K562 (cell line): Measurements from ENCODE around the gene USP44. TPM values are rescaled to one million over a fixed set of nuclear protein-coding genes. Genes with fewer than 3 reads are reported as not detected.

Experiments used
- ATAC-seq: fragments of 200-7000 bp; cut with Tn5 transposase; 3 replicates; pipeline ENCODE4 v1.9.1; 2020; ENCODE audit warnings: moderate library complexity
- BruUV-seq: library from RNA; stranded (reverse); fragments of 400-500 nt; replicated peaks from 2 replicates; lab custom pipeline; 2021; lab: Mats Ljungman, UMichigan
- CTCF ChIA-PET: fragments of 300-600 bp; formaldehyde crosslinking; extraction: SDS; loops from one replicate; lab custom pipeline; 2021; ENCODE audit warnings: low intra/inter-chr PET ratio; lab: Yijun Ruan, JAX
- POLR2A ChIA-PET: fragments of 300-600, 350-650 bp; sonication (Branson Sonifier 250); formaldehyde crosslinking; extraction: SDS; loops from one replicate; lab custom pipeline; 2021; ENCODE audit warnings: antibody characterized with exemption, inconsistent platforms; lab: Yijun Ruan, JAX
- DNase-seq, 4 experiments: peaks; one replicate each; pipeline versions ENCODE4 v3.0.0 to v3.0.0-alpha.2; 2011 to 2018; ENCODE audit warnings: low spot score in 3 of 4, mixed read lengths in 3 of 4; ENCODE audit errors: extremely low read depth in 1 of 4
- FAIRE-seq: peaks from 2 replicates; lab custom pipeline; 2011; peaks lifted over from hg19 to GRCh38; lab: Jason Lieb, UNC
- H2AFZ ChIP-seq: 2 replicates; pipeline ENCODE4 v1.6.0; 2011; ENCODE audit warnings: low read depth, low read length, control low read depth, inconsistent platforms
- H3K27ac ChIP-seq: fragments of 200-600 bp; 3 replicates; pipeline ENCODE4 v1.8.0; 2011; ENCODE audit warnings: low read depth, mild to moderate bottlenecking, control low read depth, inconsistent platforms, low read length, moderate library complexity, mixed read lengths; ENCODE audit errors: extremely low read depth
- H3K27me3 ChIP-seq, 2 experiments: fragments of 300-600 bp in 1 of 2; 2 replicates in 1 of 2; 3 replicates in 1 of 2; pipeline versions ENCODE4 v1.6.0 to v1.8.0; 2011; ENCODE audit warnings: inconsistent platforms in 2 of 2, low read length in 2 of 2, mild to moderate bottlenecking in 1 of 2, mixed read lengths in 1 of 2, moderate library complexity in 1 of 2; ENCODE audit not compliant: control insufficient read depth in 2 of 2, insufficient read depth in 2 of 2
- H3K36me3 ChIP-seq: fragments of 300-600 bp; 3 replicates; pipeline ENCODE4 v1.8.0; 2011; ENCODE audit warnings: mild to moderate bottlenecking, low read length, inconsistent platforms; ENCODE audit not compliant: control insufficient read depth, insufficient read depth
- H3K4me1 ChIP-seq, 2 experiments: fragments of 200-600 bp in 1 of 2; replicated peaks in 1 of 2; 2 replicates in 1 of 2; 3 replicates in 1 of 2; pipeline versions ENCODE4 v1.5.1 to v1.8.0; 2011; ENCODE audit warnings: inconsistent platforms in 2 of 2, low read length in 2 of 2, mild to moderate bottlenecking in 1 of 2, mixed read lengths in 1 of 2, moderate library complexity in 1 of 2; ENCODE audit not compliant: control insufficient read depth in 2 of 2, insufficient read depth in 2 of 2
- H3K4me2 ChIP-seq: 2 replicates; pipeline ENCODE4 v1.6.1; 2011; ENCODE audit warnings: low read length, control low read depth, inconsistent platforms, mixed read lengths; ENCODE audit not compliant: insufficient read depth
- H3K4me3 ChIP-seq: fragments of 200-600 bp; sonication (generic), shearing (Covaris generic); 2 replicates; pipeline ENCODE4 v1.5.1; 2016; ENCODE audit warnings: control low read depth, inconsistent platforms
- H3K79me2 ChIP-seq: fragments of 200-600 bp; 3 replicates; pipeline ENCODE4 v1.8.0; 2011; ENCODE audit warnings: low read length, inconsistent platforms; ENCODE audit not compliant: control insufficient read depth, insufficient read depth
- H3K9ac ChIP-seq, 2 experiments: 2 replicates each; pipeline versions ENCODE4 v1.6.0 to v1.6.1; 2011; ENCODE audit warnings: low read depth in 2 of 2, low read length in 2 of 2, control low read depth in 1 of 2, inconsistent platforms in 1 of 2, mild to moderate bottlenecking in 1 of 2, mixed read lengths in 1 of 2; ENCODE audit not compliant: insufficient read depth in 1 of 2
- H3K9me1 ChIP-seq: one replicate; pipeline ENCODE4 v1.6.0; 2011; ENCODE audit warnings: inconsistent platforms, mild to moderate bottlenecking, low read length, moderate library complexity; ENCODE audit not compliant: control insufficient read depth, insufficient read depth
- H3K9me3 ChIP-seq: replicated peaks from 2 replicates; pipeline ENCODE4 v1.5.1; 2011; ENCODE audit warnings: low read depth, low read length, inconsistent platforms; ENCODE audit not compliant: control insufficient read depth, insufficient read depth
- H4K20me1 ChIP-seq: replicated peaks from 2 replicates; pipeline ENCODE4 v1.6.1; 2011; ENCODE audit warnings: low read length, inconsistent platforms, mixed read lengths; ENCODE audit not compliant: control insufficient read depth, insufficient read depth
- ARID2 ChIP-seq: fragments of 450-650 bp; IDR thresholded peaks from 2 replicates; pipeline ENCODE4 v1.6.1; 2017; ENCODE audit warnings: antibody characterized with exemption, mild to moderate bottlenecking
- BCOR ChIP-seq: fragments of 450-650 bp; IDR thresholded peaks from 2 replicates; pipeline ENCODE4 v1.6.1; 2016
- CBFA2T2 ChIP-seq: fragments of 450-650 bp; conservative IDR thresholded peaks from 2 replicates; pipeline ENCODE4 v1.6.1; 2017; ENCODE audit warnings: mild to moderate bottlenecking
- ID3 ChIP-seq, 2 experiments: fragments of 250-450 bp in 1 of 2; fragments of 450-650 bp in 1 of 2; sonication (Bioruptor Pico) in 1 of 2; IDR thresholded peaks; 2 replicates each; pipeline versions ENCODE4 v1.6.1 to v1.8.0; 2016 to 2021; ENCODE audit warnings: mild to moderate bottlenecking in 2 of 2, moderate library complexity in 2 of 2, missing compliant biosample characterization in 1 of 2, missing genetic modification characterization in 1 of 2
- JUN ChIP-seq, 2 experiments: sonication (generic) in 1 of 2; formaldehyde crosslinking in 1 of 2; IDR thresholded peaks; 2 replicates each; pipeline versions ENCODE4 v1.6.1 to v1.8.0; 2012 to 2022; ENCODE audit warnings: borderline replicate concordance in 2 of 2, mild to moderate bottlenecking in 2 of 2, improper control_type of control experiment in 1 of 2, low read depth in 1 of 2, low read length in 1 of 2, missing genetic modification reagents in 1 of 2
- POLR3G ChIP-seq: IDR thresholded peaks from 2 replicates; pipeline ENCODE4 v1.6.1; 2011; ENCODE audit not compliant: insufficient read length, insufficient replicate concordance; ENCODE audit errors: extremely low read depth
- RUNX1 ChIP-seq: sonication (generic); IDR thresholded peaks from 2 replicates; pipeline ENCODE4 v1.6.1; 2016; ENCODE audit warnings: antibody characterized with exemption, low read depth
- SNRNP70 ChIP-seq: fragments of 200-400 bp; formaldehyde crosslinking; optimal IDR thresholded peaks from 2 replicates; pipeline ENCODE3; 2017; ENCODE audit warnings: low read depth, low read length
- U2AF2 ChIP-seq: fragments of 200-400 bp; formaldehyde crosslinking; optimal IDR thresholded peaks from 2 replicates; pipeline ENCODE3; 2017; ENCODE audit warnings: low read depth, mild to moderate bottlenecking, low read length
- WGBS: fragments of 100-300 bp; shearing (Covaris generic); methylation state at CpG from one replicate; pipeline ENCODE4 v1.1.6; 2016; ENCODE audit warnings: low coverage, mixed read lengths; ENCODE audit not compliant: insufficient coverage; ENCODE audit errors: missing lambda C conversion rate; 5-methylcytosine and 5-hydroxymethylcytosine counted together
- in situ Hi-C: fragments of 300-500 bp; cut with MboI; formaldehyde crosslinking; loops from 4 replicates; pipeline ENCODE4 v1.15.0; 2018; ENCODE audit warnings: inconsistent platforms, mixed read lengths
- intact Hi-C: fragments of 100-400 bp; cut with micrococcal nuclease; formaldehyde crosslinking; loops from 2 replicates; pipeline ENCODE4 v1.14.2; 2022
- polyA plus RNA-seq, 8 experiments: library from polyadenylated mRNA; depleted of rRNA in 4 of 8; stranded (reverse) in 5 of 8; unstranded in 3 of 8; fragments of >200 nt; fragmentation: Nextera tagmentation in 2 of 8; fragmentation: Illumina TruSeq in 1 of 8; extraction: Ambion mirVana in 2 of 8; extraction: Trizol in 1 of 8; gene quantifications; 2 replicates each; pipeline versions ENCODE4 v1.2.1 to v1.2.3, GENCODE V29; 2011 to 2014; ENCODE audit warnings: inconsistent platforms in 1 of 8, missing spikeins in 1 of 8
- total RNA-seq, 7 experiments: library from RNA; depleted of rRNA in 6 of 7; stranded (reverse); fragments of >200 nt in 6 of 7; fragmentation: Illumina TruSeq in 2 of 7; extraction: Trizol in 2 of 7; gene quantifications; 2 replicates each; pipeline versions ENCODE4 v1.2.1 to v1.2.3, GENCODE V29; 2011 to 2021; ENCODE audit warnings: low replicate concordance in 1 of 7
- TF ChIP-seq, protein P1 (sequence below): fragments of 250-450 bp; sonication (Bioruptor Pico); IDR thresholded peaks from 2 replicates; pipeline ENCODE4 v1.8.0; 2021; ENCODE audit warnings: moderate library complexity, mild to moderate bottlenecking, inconsistent platforms

The USP44 gene
- total and polyA plus RNA-seq, 9 of the 15 experiments (the other 6 are each of a cell fraction or from before 2014, with no cell fraction given), result 2.1 to 5.7 (median 2.8) TPM

- Histone ChIP-seq H3K4me1 (peaks cover 7 to 10% of the 10 kb centered on the region in 2 experiments; a peak in 4 of 5 replicates), H2AFZ (no peak overlapping the region), H3K27me3 (no peaks in the 10 kb centered on the region), H3K9ac (no peak overlapping the region), H3K9me1 (no peaks in the 10 kb centered on the region), H3K4me3 (no peak overlapping the region), H4K20me1 (no peaks in the 10 kb centered on the region), H3K27ac (no peak overlapping the region), H3K36me3 (peaks cover 66% of the 10 kb centered on the region), H3K4me2 (no peak overlapping the region), H3K79me2 (no peaks in the 10 kb centered on the region), H3K9me3 (no peaks in the 10 kb centered on the region)
- ChIA-PET POLR2A (no interaction called here), CTCF (no interaction called here)
- DNase-seq (no peak), ATAC-seq (no peak), FAIRE-seq (no peak)
- in situ Hi-C loops, result no loop called here
- intact Hi-C loops, result no loop called here
- BruUV-seq, result no TSS peak
- TF ChIP-seq BCOR (no peak), SNRNP70 (no peak), CBFA2T2 (no peak), POLR3G (no peak), RUNX1 (no peak), ID3 (CRISPR knock-in tag; IDR thresholded peaks at IDR 0.05) (no peak), ID3 (tag; IDR thresholded peaks at IDR 0.05) (no peak), JUN (IDR thresholded peaks at IDR 0.05; ENCODE audit: borderline replicate concordance, low read depth, low read length) (no peak), JUN (CRISPR knock-in tag; IDR thresholded peaks at IDR 0.05; ENCODE audit: borderline replicate concordance) (no peak), ARID2 (no peak), U2AF2 (no peak)
- TF ChIP-seq, protein P1, sequence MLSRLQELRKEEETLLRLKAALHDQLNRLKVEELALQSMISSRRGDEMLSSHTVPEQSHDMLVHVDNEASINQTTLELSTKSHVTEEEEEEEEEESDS (CRISPR knock-in tag), result no peak
- 97% methylated on average over 5 of the region's 5 CpGs for WGBS
Measured at GRCh38 chr12:95513599-95513998, 37.7 kb downstream of the USP44 start.
